Activated B cell treated with CpG ODN at 0.5 μM for 24 hours (primary cell): ENCODE results near the gene TWIST2. TPM values are rescaled to one million over a fixed set of nuclear protein-coding genes. Genes with fewer than 3 reads are reported as not detected.

Experiments
- ATAC-seq: fragments of 200-7000 bp; cut with Tn5 transposase; one replicate; pipeline ENCODE4 v1.10.0; 2021; ENCODE audit warnings: low read depth, mild to moderate bottlenecking, moderate library complexity
- CTCF ChIA-PET: fragments of 350-600 bp; sonication (Branson Sonifier 250); formaldehyde crosslinking; loops from one replicate; lab custom pipeline; 2021; ENCODE audit warnings: antibody characterized with exemption; lab: Charles Lee
- POLR2A ChIA-PET: fragments of 350-600 bp; sonication (Branson Sonifier 250); formaldehyde crosslinking; loops from one replicate; lab custom pipeline; 2021; ENCODE audit warnings: antibody characterized with exemption; lab: Charles Lee
- DNase-seq: peaks from one replicate; pipeline ENCODE4 v3.0.0; 2022
- H3K27ac Mint-ChIP-seq: one replicate; pipeline ENCODE4 v1.8.0; 2020; ENCODE audit warnings: mixed read lengths
- H3K27me3 Mint-ChIP-seq: one replicate; pipeline ENCODE4 v1.8.0; 2021; ENCODE audit warnings: mixed read lengths
- H3K36me3 Mint-ChIP-seq: one replicate; pipeline ENCODE4 v1.8.0; 2021; ENCODE audit warnings: low read depth, mixed read lengths
- H3K4me1 Mint-ChIP-seq: one replicate; pipeline ENCODE4 v1.8.0; 2021; ENCODE audit warnings: mixed read lengths
- H3K4me3 Mint-ChIP-seq: one replicate; pipeline ENCODE4 v1.8.0; 2020; ENCODE audit warnings: mild to moderate bottlenecking, mixed read lengths
- H3K9me3 Mint-ChIP-seq: one replicate; pipeline ENCODE4 v1.8.0; 2020; ENCODE audit warnings: mixed read lengths
- intact Hi-C: fragments of 100-400 bp; cut with micrococcal nuclease; formaldehyde crosslinking; loops from one replicate; pipeline ENCODE4 v1.15.1; 2024
- total RNA-seq: library from RNA; stranded (reverse); gene quantifications from 2 replicates; pipeline ENCODE4 v1.2.3, GENCODE V29; 2022
- TF ChIP-seq, protein P1 (sequence below): fragments of 200-600 bp; IDR thresholded peaks from one replicate; pipeline ENCODE4 v1.8.0; 2022; ENCODE audit warnings: antibody characterized with exemption, mild to moderate bottlenecking

The TWIST2 gene
- total RNA-seq, 1 donor from 2014 or later, result not detected

DNA sequence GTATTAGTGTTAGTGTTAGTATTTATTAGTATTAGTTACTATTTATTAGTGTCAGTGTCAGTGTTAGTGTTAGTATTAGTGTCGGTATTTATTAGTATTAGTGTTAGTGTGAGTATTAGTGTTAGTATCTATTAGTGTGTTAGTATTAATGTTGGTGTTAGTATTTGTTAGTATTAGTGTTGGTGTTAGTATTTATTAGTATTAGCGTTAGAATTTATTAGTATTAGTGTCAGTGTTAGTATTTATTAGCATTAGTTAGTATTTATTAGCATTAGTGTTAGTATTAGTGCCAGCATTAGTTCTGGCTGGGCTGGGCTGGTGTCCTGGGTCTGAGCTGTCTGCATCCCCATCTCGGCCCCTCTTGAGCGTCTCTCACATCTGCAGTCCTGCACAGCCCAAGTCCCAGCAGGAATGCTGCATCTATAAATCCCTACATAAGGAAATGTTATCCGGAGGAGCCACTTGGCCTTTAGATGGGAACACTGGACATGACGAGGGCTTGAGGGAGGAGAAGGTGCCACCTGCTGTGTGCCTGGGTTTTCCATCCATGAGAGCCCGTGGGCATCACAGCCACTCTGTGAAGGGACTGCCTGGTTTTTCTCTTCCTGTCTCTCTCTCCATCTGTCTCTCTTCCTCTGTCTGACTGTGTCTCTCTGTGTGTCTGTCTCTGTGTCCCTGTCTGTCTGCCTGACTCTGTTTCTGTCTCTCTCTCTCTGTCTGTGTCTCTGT lies 33.6 kb downstream of the TWIST2 start:
- peaks cover 11% of the 10 kb centered on the region for H3K9me3 Mint-ChIP-seq
- no peak for DNase-seq
- CTCF ChIA-PET, result no interaction called here
- intact Hi-C loops, result no loop called here
- H3K27me3 Mint-ChIP-seq, result peaks cover 7% of the 10 kb centered on the region
- H3K27ac Mint-ChIP-seq, result no peak overlapping the region
- H3K36me3 Mint-ChIP-seq, result no peaks in the 10 kb centered on the region
- ATAC-seq, result no peak
- H3K4me1 Mint-ChIP-seq, result no peaks in the 10 kb centered on the region
- TF ChIP-seq, protein P1, sequence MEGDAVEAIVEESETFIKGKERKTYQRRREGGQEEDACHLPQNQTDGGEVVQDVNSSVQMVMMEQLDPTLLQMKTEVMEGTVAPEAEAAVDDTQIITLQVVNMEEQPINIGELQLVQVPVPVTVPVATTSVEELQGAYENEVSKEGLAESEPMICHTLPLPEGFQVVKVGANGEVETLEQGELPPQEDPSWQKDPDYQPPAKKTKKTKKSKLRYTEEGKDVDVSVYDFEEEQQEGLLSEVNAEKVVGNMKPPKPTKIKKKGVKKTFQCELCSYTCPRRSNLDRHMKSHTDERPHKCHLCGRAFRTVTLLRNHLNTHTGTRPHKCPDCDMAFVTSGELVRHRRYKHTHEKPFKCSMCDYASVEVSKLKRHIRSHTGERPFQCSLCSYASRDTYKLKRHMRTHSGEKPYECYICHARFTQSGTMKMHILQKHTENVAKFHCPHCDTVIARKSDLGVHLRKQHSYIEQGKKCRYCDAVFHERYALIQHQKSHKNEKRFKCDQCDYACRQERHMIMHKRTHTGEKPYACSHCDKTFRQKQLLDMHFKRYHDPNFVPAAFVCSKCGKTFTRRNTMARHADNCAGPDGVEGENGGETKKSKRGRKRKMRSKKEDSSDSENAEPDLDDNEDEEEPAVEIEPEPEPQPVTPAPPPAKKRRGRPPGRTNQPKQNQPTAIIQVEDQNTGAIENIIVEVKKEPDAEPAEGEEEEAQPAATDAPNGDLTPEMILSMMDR, result no peak
- POLR2A ChIA-PET, result no interaction called here
- no peak overlapping the region for H3K4me3 Mint-ChIP-seq

DNA sequence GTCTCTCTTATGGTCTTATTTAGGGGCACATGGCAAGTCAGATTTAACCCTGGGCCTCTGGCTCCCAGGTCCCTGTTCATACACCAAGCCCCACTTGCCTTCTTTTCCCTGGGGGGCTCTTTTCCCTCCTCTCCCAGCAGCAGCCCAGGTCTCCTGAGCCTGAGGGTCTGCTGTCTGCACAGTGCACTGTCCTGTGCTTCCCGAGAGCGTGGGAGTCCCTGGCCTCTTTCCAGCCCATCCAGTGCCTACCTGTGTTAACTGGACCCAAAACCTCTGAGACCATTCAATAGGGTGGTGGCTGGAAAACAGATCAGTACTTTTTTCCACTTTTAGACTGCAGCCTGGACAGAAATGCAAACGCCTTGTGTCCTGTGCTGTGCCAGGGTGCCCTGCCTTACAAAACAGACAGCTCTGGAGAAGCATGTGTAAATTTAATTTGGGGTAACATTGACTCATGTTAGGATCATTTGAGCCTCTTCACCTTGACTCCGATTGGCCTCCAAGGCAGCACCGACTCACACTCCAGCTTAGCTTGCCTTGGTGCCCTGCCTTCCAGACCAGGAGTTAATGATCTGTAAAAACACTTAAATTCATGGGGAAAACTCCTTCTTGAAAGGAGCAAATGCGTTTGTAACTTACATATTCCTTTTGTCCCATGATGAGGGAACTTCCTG lies 34.3 kb downstream of the TWIST2 start:
- DNase-seq, result no peak
- no peak overlapping the region for H3K4me3 Mint-ChIP-seq
- H3K36me3 Mint-ChIP-seq, result no peaks in the 10 kb centered on the region
- no peaks in the 10 kb centered on the region for H3K4me1 Mint-ChIP-seq
- ChIA-PET POLR2A (no interaction called here), CTCF (no interaction called here)
- peaks cover 7% of the 10 kb centered on the region for H3K27me3 Mint-ChIP-seq
- TF ChIP-seq, protein P1, result no peak
- no peak for ATAC-seq
- H3K9me3 Mint-ChIP-seq, result peaks cover 9% of the 10 kb centered on the region
- H3K27ac Mint-ChIP-seq, result no peak overlapping the region
- intact Hi-C loops, result no loop called here

GRCh38 chr2:238883421-238883901 lies 35.6 kb downstream of the TWIST2 start:
- H3K27ac Mint-ChIP-seq, result no peak overlapping the region
- H3K9me3 Mint-ChIP-seq, result no peaks in the 10 kb centered on the region
- no peak overlapping the region for H3K4me3 Mint-ChIP-seq

DNA sequence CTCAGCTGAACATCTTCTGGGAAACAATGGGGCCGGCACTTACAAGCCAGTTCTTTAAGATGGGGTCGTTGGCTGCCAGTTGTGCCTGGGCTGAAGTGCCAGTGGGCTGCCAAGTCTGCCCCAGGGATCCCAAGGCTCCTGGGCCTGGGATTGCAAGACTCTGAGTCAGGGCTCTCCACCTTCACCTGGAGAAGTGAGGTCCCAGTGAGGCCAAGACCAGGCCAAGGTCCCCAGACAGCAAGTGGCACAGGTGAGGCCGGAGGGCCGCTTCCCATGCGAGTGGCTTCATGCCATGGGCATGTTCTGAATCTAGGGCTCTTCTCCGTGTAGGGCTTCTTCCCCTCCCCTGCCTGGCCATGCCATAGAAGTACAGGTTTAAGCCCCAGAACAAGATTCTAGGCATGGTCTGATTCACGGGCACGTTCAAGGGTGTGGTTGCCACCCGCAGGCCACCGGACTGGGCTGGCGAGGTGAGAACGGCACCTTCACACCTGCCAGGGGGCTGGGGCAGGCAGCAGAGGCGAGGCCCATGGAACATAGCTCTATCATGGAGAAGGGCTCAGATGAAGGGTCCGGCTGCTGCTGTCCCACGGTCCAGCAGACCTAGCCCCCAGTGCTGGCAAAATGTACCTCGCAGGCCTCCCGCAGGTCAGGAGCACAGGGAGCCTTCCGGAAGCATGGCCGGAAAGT lies 36.4 kb downstream of the TWIST2 start:
- no peak overlapping the region for H3K27ac Mint-ChIP-seq

More at GRCh38 chr2:238883421-238883901, 35.6 kb downstream of the TWIST2 start:
- intact Hi-C loops, result no loop called here
- peaks cover 7% of the 10 kb centered on the region for H3K27me3 Mint-ChIP-seq
- CTCF ChIA-PET, result no interaction called here
- no peak for DNase-seq
- no peaks in the 10 kb centered on the region for H3K36me3 Mint-ChIP-seq
- POLR2A ChIA-PET, result no interaction called here
- ATAC-seq, result no peak
- H3K4me1 Mint-ChIP-seq, result no peaks in the 10 kb centered on the region
- TF ChIP-seq, protein P1, result no peak

More for the DNA sequence above, 36.4 kb downstream of the TWIST2 start:
- H3K4me3 Mint-ChIP-seq, result no peak overlapping the region
- POLR2A ChIA-PET, result no interaction called here
- no peaks in the 10 kb centered on the region for H3K9me3 Mint-ChIP-seq
- no peaks in the 10 kb centered on the region for H3K4me1 Mint-ChIP-seq
- no peak for DNase-seq
- ATAC-seq, result no peak
- CTCF ChIA-PET, result no interaction called here
- H3K27me3 Mint-ChIP-seq, result peaks cover 7% of the 10 kb centered on the region
- TF ChIP-seq, protein P1, result no peak
- intact Hi-C loops, result no loop called here
- H3K36me3 Mint-ChIP-seq, result no peaks in the 10 kb centered on the region
